Thyroid gland (tissue), 4 donors: ENCODE results near the gene ANKRD63.

ENCODE experiments used
- CTCF ChIP-seq, 6 experiments: fragments of 200-600 bp in 3 of 6; fragments of 450-650 bp in 3 of 6; sonication (generic) in 3 of 6; IDR thresholded peaks; one replicate each; pipeline ENCODE4 v1.5.1; 2016 to 2019; ENCODE audit warnings: antibody characterized with exemption in 6 of 6, mild to moderate bottlenecking in 2 of 6, inconsistent platforms in 1 of 6, moderate library complexity in 1 of 6
- POLR2A ChIP-seq, 2 donors: fragments of 450-650 bp; IDR thresholded peaks; one replicate each; pipeline ENCODE4 v1.6.1; 2017; ENCODE audit warnings: antibody characterized with exemption in 2 of 2, mild to moderate bottlenecking in 2 of 2, moderate library complexity in 1 of 2

GRCh38 chr15:40279437-40280141 lies 3.3 kb downstream of the ANKRD63 start:
- TF ChIP-seq CTCF (IDR thresholded peaks at IDR 0.05) (peak; percentile 89 to 98 (median 94)), POLR2A (IDR thresholded peaks at IDR 0.05) (no peak)
